Measurements from ENCODE around the gene SLC5A10. TPM values are rescaled to one million over a fixed set of nuclear protein-coding genes. Genes with fewer than 3 reads are reported as not detected.
A peak's percentile ranks its signal among the peaks of the same experiment; 100 is the strongest.

SLC5A10 gene
- polyA plus RNA-seq, 1 donor (not counting 4 experiments of a cell fraction or from before 2014, with no cell fraction given): not detected

- peaks cover 5% of the 10 kb centered on the region for H4K20me1 ChIP-seq (ENCODE audit: control insufficient read depth, extremely low read depth, insufficient read depth, low read length)
- H3K9ac ChIP-seq (ENCODE audit: control insufficient read depth, extremely low read depth, insufficient read depth, low read length): peak overlapping the region; percentile 87
- H3K4me3 ChIP-seq (ENCODE audit: control insufficient read depth in 2 of 3, extremely low read depth in 1 of 3, insufficient read depth in 2 of 3, low read depth in 1 of 3, low read length in 3 of 3): peak overlapping the region; percentile 72 to 84 (median 78)
- DNase-seq (ENCODE audit: low read depth, low spot score): no peak
- peak overlapping the region; percentile 96 for H3K27ac ChIP-seq (ENCODE audit: control insufficient read depth, insufficient read depth, low read length)
- dilution Hi-C loops (cut with MboI; ENCODE audit: extremely low pct_ligation_motif_present, low sequenced_read_pairs): no loop called here
- peak overlapping the region; percentile 96 for H3K4me2 ChIP-seq (ENCODE audit: control insufficient read depth, extremely low read depth, insufficient read depth, low read depth, low read length)
- H3K9me3 ChIP-seq (ENCODE audit: control insufficient read depth, low read depth, low read length): no peaks in the 10 kb centered on the region
- H3K27me3 ChIP-seq (ENCODE audit: control insufficient read depth, extremely low read depth, insufficient read depth, low read length): no peaks in the 10 kb centered on the region
- H3K4me1 ChIP-seq (ENCODE audit: control insufficient read depth, extremely low read depth, insufficient read depth, low read length): peaks cover 45% of the 10 kb centered on the region
- H3K79me2 ChIP-seq (ENCODE audit: control insufficient read depth, insufficient read depth, low read length): peaks cover 42% of the 10 kb centered on the region
- TF ChIP-seq EZH2 (IDR thresholded peaks at IDR 0.05; ENCODE audit: low read length) (no peak), CTCF (optimal IDR thresholded peaks at IDR 0.05 in 1 of 3, IDR thresholded peaks at IDR 0.05 in 1 of 3, conservative IDR thresholded peaks at IDR 0.05 in 1 of 3; ENCODE audit: extremely low read depth in 1 of 3, insufficient read depth in 2 of 3, low read length in 3 of 3) (no peak)
- FAIRE-seq: no peak
- H3K36me3 ChIP-seq (ENCODE audit: control insufficient read depth in 2 of 2, extremely low read depth in 1 of 2, insufficient read depth in 2 of 2, low read length in 2 of 2): peaks cover 7 to 27% of the 10 kb centered on the region in 2 experiments
- H3K9me1 ChIP-seq (ENCODE audit: control insufficient read depth, extremely low read depth, insufficient read depth, low read length): peaks cover 2% of the 10 kb centered on the region
- peak overlapping the region; percentile 13 for H2AFZ ChIP-seq (ENCODE audit: control insufficient read depth, low read length)
Measured at GRCh38 chr17:19003543-19004420, 51.8 kb downstream of the SLC5A10 start.

GRCh38 chr17:19004421-19005136 is 52.6 kb downstream of the SLC5A10 start, which contains the start of gene FAM83G:
Gene FAM83G, minus strand, starts transcription at chr17:19004764. Its CDS starts 723 bp downstream, at chr17:19004041.
- peak within 1 kb of the TSS; percentile 96 for H3K4me2 ChIP-seq (ENCODE audit: control insufficient read depth, extremely low read depth, insufficient read depth, low read depth, low read length)
- peaks cover 5% of the 10 kb centered on the region for H4K20me1 ChIP-seq (ENCODE audit: control insufficient read depth, extremely low read depth, insufficient read depth, low read length)
- dilution Hi-C loops (cut with MboI; ENCODE audit: extremely low pct_ligation_motif_present, low sequenced_read_pairs): no loop called here
- H3K36me3 ChIP-seq (ENCODE audit: control insufficient read depth in 2 of 2, extremely low read depth in 1 of 2, insufficient read depth in 2 of 2, low read length in 2 of 2): peaks cover 7 to 21% of the 10 kb centered on the region in 2 experiments
- H3K27ac ChIP-seq (ENCODE audit: control insufficient read depth, insufficient read depth, low read length): peak within 1 kb of the TSS; percentile 96
- TF ChIP-seq CTCF (optimal IDR thresholded peaks at IDR 0.05 in 1 of 3, IDR thresholded peaks at IDR 0.05 in 1 of 3, conservative IDR thresholded peaks at IDR 0.05 in 1 of 3; ENCODE audit: extremely low read depth in 1 of 3, insufficient read depth in 2 of 3, low read length in 3 of 3) (no peak), EZH2 (IDR thresholded peaks at IDR 0.05; ENCODE audit: low read length) (no peak)
- H3K27me3 ChIP-seq (ENCODE audit: control insufficient read depth, extremely low read depth, insufficient read depth, low read length): no peaks in the 10 kb centered on the region
- peak within 1 kb of the TSS; percentile 13 for H2AFZ ChIP-seq (ENCODE audit: control insufficient read depth, low read length)
- no peak for DNase-seq (ENCODE audit: low read depth, low spot score)
- peaks cover under 1% of the 10 kb centered on the region for H3K9me1 ChIP-seq (ENCODE audit: control insufficient read depth, extremely low read depth, insufficient read depth, low read length)
- peaks cover 37% of the 10 kb centered on the region for H3K4me1 ChIP-seq (ENCODE audit: control insufficient read depth, extremely low read depth, insufficient read depth, low read length)
- H3K9me3 ChIP-seq (ENCODE audit: control insufficient read depth, low read depth, low read length): no peaks in the 10 kb centered on the region
- H3K4me3 ChIP-seq (ENCODE audit: control insufficient read depth in 2 of 3, extremely low read depth in 1 of 3, insufficient read depth in 2 of 3, low read depth in 1 of 3, low read length in 3 of 3): peak within 1 kb of the TSS; percentile 72 to 84 (median 78)
- H3K79me2 ChIP-seq (ENCODE audit: control insufficient read depth, insufficient read depth, low read length): peaks cover 36% of the 10 kb centered on the region
- H3K9ac ChIP-seq (ENCODE audit: control insufficient read depth, extremely low read depth, insufficient read depth, low read length): peak within 1 kb of the TSS; percentile 87
- FAIRE-seq: peak; percentile 17

All from keratinocyte (primary cell).